ENCODE measurements around the gene TCF20.

Gene TCF20

DNA sequence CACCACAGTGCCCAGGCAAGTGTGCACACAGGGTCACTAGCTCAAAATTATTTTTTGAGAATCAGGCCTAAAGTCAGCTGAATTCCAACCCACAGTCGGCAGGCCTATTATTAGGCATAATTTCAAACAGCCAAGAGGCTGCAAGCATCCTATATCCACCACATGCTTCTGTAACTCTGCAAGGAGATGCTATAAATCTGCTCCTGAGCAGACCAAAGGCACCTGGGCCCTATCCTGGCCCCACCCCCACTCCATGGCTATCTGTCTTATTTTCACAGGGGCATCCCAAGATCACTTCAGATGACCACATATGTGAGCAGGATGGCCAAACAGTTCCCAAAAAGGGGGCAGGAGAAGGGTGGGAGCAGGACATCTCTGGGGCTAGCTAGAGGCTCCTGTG lies 44.6 kb downstream of the TCF20 start:
- Histone ChIP-seq H3K4me3 (ENCODE audit: low read length, poor library complexity, severe bottlenecking) (no peak overlapping the region), H3K9me3 (ENCODE audit: insufficient read depth, low read depth, low read length) (no peaks in the 10 kb centered on the region), H4K20me1 (ENCODE audit: insufficient read depth, low read length, poor library complexity, severe bottlenecking) (peaks cover 61% of the 10 kb centered on the region), H3F3A (ENCODE audit: low read depth) (no peaks in the 10 kb centered on the region; the same call in 1 of the 2 replicates), H3K9ac (ENCODE audit: low read depth, low read length, poor library complexity, severe bottlenecking) (no peak overlapping the region), H3K36me3 (ENCODE audit: insufficient read depth, low read length) (no peaks in the 10 kb centered on the region; the same call in 1 of the 2 replicates), H2AFZ (ENCODE audit: low read length) (no peak overlapping the region), H3K4me2 (ENCODE audit: low read depth, low read length, poor library complexity, severe bottlenecking) (no peak overlapping the region), H3K9me2 (replicated peaks; ENCODE audit: low read depth, low read length) (no peaks in the 10 kb centered on the region), H3K27me3 (ENCODE audit: insufficient read depth, low read length, poor library complexity, severe bottlenecking) (no peaks in the 10 kb centered on the region), H3K4me1 (ENCODE audit: insufficient read depth, low read length, poor library complexity, severe bottlenecking) (no peaks in the 10 kb centered on the region), H3K79me2 (ENCODE audit: insufficient read depth, low read length) (peaks cover 100% of the 10 kb centered on the region)
- TF ChIP-seq CTCF (conservative IDR thresholded peaks at IDR 0.05; ENCODE audit: low read length) (no peak), EZH2phosphoT487 (IDR thresholded peaks at IDR 0.05; ENCODE audit: borderline replicate concordance) (no peak)

GRCh38 chr22:42222140-42222539 lies 48.3 kb downstream of the TCF20 start:
- no peak overlapping the region for H3K4me2 ChIP-seq (ENCODE audit: low read depth, low read length, poor library complexity, severe bottlenecking)
- no peaks in the 10 kb centered on the region for H3K4me1 ChIP-seq (ENCODE audit: insufficient read depth, low read length, poor library complexity, severe bottlenecking)
- TF ChIP-seq CTCF (conservative IDR thresholded peaks at IDR 0.05; ENCODE audit: low read length) (no peak), EZH2phosphoT487 (IDR thresholded peaks at IDR 0.05; ENCODE audit: borderline replicate concordance) (no peak)
- peaks cover 58% of the 10 kb centered on the region for H4K20me1 ChIP-seq (ENCODE audit: insufficient read depth, low read length, poor library complexity, severe bottlenecking)
- no peaks in the 10 kb centered on the region for H3K9me3 ChIP-seq (ENCODE audit: insufficient read depth, low read depth, low read length)
- no peaks in the 10 kb centered on the region for H3K36me3 ChIP-seq (ENCODE audit: insufficient read depth, low read length)
- no peak overlapping the region for H3K9ac ChIP-seq (ENCODE audit: low read depth, low read length, poor library complexity, severe bottlenecking)
- no peaks in the 10 kb centered on the region for H3K27me3 ChIP-seq (ENCODE audit: insufficient read depth, low read length, poor library complexity, severe bottlenecking)
- H3F3A ChIP-seq (ENCODE audit: low read depth), result no peaks in the 10 kb centered on the region; the same call in 1 of the 2 replicates
- H3K9me2 ChIP-seq (replicated peaks; ENCODE audit: low read depth, low read length), result no peaks in the 10 kb centered on the region
- no peak overlapping the region for H2AFZ ChIP-seq (ENCODE audit: low read length)
- H3K79me2 ChIP-seq (ENCODE audit: insufficient read depth, low read length), result peaks cover 98% of the 10 kb centered on the region
- no peak overlapping the region for H3K4me3 ChIP-seq (ENCODE audit: low read length, poor library complexity, severe bottlenecking)

Data from Loucy (cell line).